Left forelimb (tissue), 1 donor: ENCODE results near the gene CCSER1.
"Not testable (repeated sequence)": the region's sequence is repeated elsewhere in the genome, so short reads cannot be mapped to it uniquely, and the experiment has no call there.

Source experiments
- DNase-seq: peaks from one replicate; pipeline ENCODE4 v3.0.0-alpha.2; 2018; ENCODE audit warnings: low spot score

CCSER1 gene

DNA sequence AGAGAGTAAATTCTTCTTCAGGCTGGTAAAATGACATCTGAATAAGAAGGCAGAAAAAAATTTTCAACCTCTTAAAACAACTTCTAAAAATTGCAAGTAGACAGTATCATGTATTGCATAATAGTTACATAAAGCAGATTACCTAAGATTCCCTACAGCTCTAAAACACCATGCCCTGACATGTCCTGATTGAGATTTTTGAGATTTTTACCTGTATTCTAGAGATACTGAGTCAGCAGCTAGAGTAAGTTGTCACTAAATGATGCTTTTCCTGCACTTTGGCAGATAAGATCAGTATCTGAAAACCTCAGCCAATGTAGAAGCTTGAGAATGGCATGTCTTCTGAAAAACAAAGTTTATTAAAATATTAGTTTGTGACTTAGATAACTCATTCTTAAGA, 713.6 kb downstream of the CCSER1 start:
- DNase-seq, result no peak

DNA sequence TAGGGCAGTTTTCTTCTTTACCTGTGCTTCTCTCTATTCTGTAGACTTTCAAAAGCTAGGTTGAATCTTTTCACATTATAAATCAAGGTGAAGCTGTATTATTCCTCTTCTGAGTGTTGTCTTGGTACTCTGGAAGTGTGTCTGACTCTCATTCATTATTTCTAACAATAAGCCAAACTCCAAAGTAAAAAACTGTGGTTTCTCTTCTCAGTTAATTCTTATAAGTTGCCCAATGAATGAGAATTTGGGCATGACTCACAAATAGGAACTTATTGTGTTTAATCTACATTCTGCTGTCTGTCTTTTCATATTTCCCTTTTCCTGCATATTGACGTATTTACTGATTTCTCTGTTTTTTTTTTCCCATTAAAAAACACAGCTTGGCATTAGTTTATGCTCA, 714.5 kb downstream of the CCSER1 start:
- DNase-seq, result no peak

DNA sequence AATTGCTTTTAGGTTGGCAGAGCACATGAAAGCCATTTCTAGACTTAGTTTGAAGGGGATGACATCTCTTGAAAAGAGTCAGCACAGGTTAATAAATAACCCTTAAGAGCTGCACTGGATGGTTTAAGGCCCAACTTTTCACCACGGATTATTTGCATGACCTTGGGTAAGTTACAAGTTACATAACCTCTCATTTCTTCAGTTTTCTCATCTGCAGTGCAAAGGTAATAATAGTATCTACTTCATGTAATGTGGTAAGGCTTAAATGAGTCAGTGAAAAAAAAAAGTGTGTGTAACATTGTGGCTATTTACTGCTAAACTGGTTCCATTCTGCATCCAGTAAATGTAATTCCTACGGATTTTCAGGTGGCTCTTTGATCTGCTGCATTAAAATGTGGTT, 715.8 kb downstream of the CCSER1 start:
- DNase-seq, result no peak

GRCh38 chr4:90844241-90844640, 717.0 kb downstream of the CCSER1 start:
- DNase-seq, result no peak

GRCh38 chr4:90845777-90846176, 718.6 kb downstream of the CCSER1 start:
- DNase-seq, result no peak

GRCh38 chr4:90852237-90852636, 725.0 kb downstream of the CCSER1 start:
- DNase-seq, result no peak

DNA sequence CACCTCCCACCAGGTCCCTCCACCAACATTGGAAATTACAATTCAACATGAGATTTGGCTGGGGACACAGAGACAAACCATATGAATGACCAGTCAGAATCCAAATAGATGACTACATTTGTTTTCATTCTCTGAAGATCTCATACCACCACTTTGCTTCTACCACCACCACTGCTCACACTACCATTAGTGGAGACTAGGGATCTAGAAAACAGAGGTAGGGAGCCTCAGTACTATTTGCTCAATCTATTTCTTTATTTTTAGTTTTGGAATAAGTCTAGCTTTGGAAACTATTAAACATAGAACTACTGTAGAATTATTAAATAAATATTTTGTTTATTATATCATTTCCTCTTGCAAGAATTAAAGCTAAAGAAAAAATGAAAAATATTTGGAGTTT, 727.9 kb downstream of the CCSER1 start:
- DNase-seq, result no peak

- no peak for DNase-seq
These were observed 730.1 kb downstream of the CCSER1 start for GRCh38 chr4:90857081-90857820.

GRCh38 chr4:90875791-90876190, 748.6 kb downstream of the CCSER1 start:
- no peak for DNase-seq

- no peak for DNase-seq
These were observed 749.1 kb downstream of the CCSER1 start for GRCh38 chr4:90876296-90876695.

DNA sequence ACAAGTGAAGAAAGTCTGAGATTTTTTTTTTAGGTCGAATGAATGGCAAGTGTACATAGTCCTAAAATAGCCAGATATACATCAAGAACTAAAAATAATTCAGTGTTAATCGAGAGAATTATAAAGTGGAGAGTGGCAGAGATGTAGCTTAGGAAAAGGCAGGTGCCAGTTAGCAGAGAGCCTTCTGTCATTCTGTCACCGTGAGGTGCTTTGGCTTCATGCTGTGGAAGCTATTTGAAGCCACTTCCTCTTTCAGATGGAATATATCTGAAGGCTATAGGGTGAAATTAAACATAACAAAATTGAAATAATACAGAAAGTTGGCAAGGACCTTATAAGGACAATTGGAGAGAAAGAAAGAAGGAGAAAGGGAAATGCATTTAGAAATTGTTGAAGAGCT, 756.3 kb downstream of the CCSER1 start:
- DNase-seq, result no peak

GRCh38 chr4:90888571-90888970, 761.4 kb downstream of the CCSER1 start:
- no peak for DNase-seq

- DNase-seq, result no peak
These were observed 762.0 kb downstream of the CCSER1 start for GRCh38 chr4:90889171-90889570.

DNA sequence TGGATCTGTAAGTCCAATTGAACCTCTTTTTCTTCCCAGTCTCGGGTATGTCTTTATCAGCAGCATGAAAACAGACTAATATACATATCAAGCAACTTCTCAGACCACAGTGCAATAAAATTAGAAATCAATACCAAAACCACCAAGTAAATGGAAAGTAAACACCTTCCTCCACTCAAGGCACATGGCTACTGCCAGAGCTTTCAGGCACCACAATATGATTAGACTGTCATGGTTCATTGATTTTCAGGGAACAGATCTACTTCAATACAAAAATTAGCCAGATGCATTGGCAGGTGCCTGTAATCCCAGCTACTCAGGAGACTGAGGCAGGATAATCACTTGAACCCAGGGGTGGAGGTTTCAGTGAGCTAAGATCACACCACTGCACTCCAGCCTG, 776.2 kb downstream of the CCSER1 start:
- not testable (repeated sequence) for DNase-seq

- no peak for DNase-seq
These were observed 776.8 kb downstream of the CCSER1 start for GRCh38 chr4:90904021-90904420.

DNA sequence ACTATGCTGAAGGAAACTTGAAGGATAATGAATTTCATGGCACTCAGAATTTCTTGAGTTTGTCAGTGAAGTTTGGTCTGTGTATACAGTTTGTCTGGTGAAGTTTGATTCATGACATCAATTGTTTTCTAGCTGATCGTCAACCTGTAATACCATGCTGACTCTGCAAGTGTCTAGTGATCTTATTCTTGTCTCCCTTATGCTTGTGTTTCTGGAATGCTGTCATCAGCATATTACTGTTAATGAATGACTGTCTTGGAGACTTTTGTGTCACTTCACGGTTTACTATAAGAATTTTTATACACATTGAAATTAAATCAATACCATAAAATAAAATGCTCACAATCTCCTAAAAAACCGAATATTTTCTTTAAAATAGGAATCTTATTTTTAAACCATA, 779.0 kb downstream of the CCSER1 start:
- DNase-seq, result no peak

DNA sequence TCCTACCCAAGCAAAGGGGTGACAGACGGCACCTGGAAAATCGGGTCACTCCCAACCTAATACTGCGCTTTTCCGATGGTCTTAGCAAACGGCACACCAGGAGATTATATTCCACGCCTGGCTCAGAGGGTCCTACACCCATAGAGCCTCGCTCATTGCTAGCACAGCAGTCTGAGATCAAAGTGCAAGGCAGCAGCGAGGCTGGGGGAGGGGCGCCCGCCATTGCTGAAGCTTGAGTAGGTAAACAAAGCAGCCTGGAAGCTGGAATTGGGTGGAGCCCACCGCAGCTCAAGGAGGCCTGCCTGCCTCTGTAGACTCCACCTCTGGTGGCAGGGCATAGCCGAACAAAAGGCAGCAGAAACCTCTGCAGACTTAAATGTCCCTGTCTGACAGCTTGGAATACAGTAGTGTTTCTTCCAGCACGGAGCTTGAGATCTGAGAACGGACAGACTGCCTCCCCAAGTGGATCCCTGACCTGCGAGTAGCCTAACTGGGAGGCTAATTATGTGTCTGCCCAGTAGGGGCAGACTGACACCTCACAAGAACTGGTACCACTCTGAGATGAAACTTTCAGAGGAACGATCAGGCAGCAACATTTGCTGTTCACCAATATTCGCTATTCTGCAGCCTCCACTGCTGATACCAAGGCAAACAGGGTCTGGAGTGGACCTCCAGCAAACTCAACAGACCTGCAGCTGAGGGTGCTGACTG, 784.7 kb downstream of the CCSER1 start:
- not testable (repeated sequence) for DNase-seq

DNA sequence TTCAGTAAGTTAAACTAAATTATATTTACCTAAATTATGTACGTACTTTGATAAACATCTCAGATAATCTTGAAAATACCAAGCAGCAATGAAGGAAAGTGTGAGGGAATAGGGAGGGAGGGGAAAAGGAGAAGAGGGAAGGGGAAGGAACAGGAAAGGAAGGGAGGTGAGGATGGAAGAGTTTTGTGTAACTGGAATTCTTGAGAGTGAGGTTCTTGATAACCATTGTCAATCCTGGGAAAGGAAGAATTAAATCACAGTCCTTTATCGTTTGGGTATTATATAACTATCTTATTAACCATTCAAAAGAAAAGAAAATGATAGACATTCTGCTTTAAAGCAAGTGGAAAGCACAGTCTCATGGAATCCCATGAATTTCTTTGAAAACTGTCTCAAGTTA, 795.0 kb downstream of the CCSER1 start:
- no peak for DNase-seq

DNA sequence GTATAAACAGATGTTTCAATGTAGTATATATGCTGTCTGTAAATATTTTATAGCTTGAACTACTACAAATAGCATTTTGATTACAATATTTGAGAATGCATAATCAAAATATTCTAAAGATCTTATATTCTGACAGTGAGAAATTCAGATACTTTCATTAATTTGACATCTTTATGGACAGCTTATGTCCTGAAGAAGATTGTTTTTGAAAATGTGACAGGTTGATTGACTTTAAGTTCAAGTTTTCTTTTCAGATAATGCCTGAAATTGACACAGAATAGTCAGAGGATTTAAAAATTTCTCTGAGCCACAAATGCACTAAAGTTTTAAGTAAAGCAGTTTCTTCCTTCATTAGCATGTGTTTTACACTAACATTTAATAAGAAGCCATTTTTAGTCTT, 799.8 kb downstream of the CCSER1 start:
- DNase-seq, result no peak

DNA sequence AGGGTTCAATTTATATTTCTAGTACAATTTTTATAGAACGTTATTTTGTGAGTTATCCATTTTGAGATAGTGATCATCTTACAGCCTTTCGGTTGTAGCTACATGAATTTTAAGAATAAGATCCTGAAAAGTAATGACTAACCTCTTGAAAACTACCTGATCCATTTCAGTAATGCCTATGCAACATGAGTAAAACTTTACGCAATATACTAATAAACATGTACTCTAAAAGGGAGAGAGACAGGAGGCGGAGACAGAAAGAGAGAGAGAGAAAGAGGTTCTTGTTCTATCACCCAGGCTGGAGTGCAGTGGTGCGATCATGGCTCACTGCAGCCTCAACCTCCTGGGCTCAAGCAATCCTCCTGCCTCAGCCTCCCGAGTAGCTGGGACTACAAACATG, 816.1 kb downstream of the CCSER1 start:
- no peak for DNase-seq

GRCh38 chr4:90946945-90947344, 819.8 kb downstream of the CCSER1 start:
- no peak for DNase-seq

DNA sequence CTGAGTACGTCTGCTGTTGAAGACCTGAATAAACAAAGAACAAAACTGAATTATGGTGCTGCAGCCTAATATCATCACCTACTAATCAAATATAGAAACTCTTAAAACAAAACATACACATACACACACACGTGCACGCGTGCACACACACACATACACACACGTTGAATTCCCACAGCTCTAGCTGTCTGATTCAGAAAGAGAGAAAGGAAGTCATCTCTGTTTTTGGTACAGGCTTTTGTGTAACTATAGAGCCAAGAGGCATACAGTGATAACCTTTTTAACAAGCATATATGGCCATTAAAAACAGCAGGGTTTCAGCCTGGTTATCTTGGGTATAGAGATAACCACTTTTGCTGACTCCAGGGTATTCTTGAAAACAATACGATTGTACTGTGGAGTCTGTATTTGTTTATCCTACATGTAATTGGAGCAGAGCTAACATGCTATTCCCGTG, 823.2 kb downstream of the CCSER1 start:
- DNase-seq, result no peak

DNA sequence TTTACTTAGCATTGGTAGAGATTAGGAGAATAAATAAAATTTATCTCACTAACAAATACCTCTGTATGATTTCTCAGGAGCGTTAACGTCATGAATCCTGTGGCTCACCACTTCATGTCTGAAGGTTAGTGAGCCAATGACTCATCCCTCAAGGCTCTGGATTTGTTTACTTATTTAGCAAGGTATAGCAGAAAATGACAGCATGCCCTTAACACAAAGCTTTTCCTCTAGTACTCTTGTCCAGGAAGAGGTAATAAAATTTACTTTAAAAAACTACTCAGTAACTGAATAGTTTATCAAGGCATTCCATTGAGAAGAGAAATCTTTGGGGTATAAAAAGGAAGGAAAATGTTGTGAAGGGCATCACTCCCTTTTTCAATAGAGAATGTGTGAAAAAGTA, 823.8 kb downstream of the CCSER1 start:
- DNase-seq, result no peak
